ENCODE results near the gene CCAR1. TPM values are rescaled to one million over a fixed set of nuclear protein-coding genes. Genes with fewer than 3 reads are reported as not detected.

CCAR1 gene
- total and polyA plus RNA-seq, 4 donors: 18.6 to 65.0 (median 51.8) TPM

DNA sequence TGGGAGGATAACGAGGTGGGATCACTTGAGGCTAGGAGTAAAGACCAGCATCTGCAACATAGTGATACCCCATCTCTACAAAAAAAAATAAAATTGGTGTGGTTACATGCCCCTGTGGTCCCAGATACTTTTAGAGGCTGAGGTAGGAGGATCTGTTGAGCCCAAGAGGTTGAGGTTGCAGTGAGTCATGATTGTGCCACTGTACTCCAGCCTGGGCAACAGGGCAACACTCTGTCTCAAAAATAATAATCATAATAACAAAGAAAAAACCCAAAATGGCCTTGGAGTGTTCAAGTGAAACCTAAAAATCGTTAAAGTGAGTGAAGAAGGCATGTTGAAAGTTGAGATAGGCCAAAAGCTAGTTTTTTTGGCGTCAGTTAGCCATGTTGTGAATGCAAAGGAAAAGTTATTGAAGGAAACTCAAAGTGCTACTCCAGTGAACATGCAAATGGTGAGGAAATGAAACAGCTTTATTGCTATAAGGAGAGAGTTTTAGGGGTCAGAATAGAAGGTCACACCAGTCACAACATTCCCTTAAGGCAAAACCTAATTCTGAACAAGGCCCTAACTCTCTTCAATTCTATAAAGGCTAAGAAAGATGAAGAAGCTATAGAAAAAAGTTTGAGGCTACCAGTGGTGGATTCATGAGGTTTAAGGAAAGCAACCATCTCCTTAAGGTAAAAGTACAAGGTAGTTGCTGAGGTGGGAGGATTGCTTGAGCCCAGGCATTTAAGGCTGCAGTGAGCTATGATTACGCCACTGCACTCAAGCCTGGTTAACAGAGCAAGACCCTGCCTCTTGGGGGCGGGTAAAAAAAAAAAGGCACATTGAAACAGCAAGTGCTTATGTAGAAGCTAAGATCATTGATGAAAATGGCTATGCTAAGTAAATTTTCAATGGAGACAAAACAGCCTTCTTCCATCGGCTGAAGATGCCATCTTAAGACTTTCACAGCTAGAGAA, 60.9 kb downstream of the CCAR1 start:
- no peak for TF ChIP-seq CTCF (IDR thresholded peaks at IDR 0.05; ENCODE audit: control extremely low read depth, extremely low read depth)
- Histone ChIP-seq H3K9ac (ENCODE audit: insufficient read depth in 1 of 2, low read length in 2 of 2) (no peak overlapping the region), H3K9me3 (ENCODE audit: control insufficient read depth in 4 of 4, insufficient read depth in 3 of 4, low read length in 3 of 4) (no peaks in the 10 kb centered on the region), H3K4me3 (no peak overlapping the region), H3K36me3 (ENCODE audit: control insufficient read depth in 4 of 4, insufficient read depth in 4 of 4, low read length in 4 of 4) (peaks cover 21 to 39% (median 25%) of the 10 kb centered on the region in 4 donors), H3K27ac (ENCODE audit: low read depth in 1 of 2, low read length in 1 of 2) (no peak overlapping the region), H3K4me1 (ENCODE audit: control insufficient read depth in 5 of 5, insufficient read depth in 5 of 5, low read length in 5 of 5) (no peaks in the 10 kb centered on the region), H3K27me3 (ENCODE audit: control insufficient read depth in 3 of 3, insufficient read depth in 3 of 3, low read length in 2 of 3) (no peaks in the 10 kb centered on the region)
- 94 to 96% methylated on average over 6 of the region's 6 CpGs for WGBS, 2 donors
- DNase-seq (no peak), ATAC-seq (ENCODE audit: insufficient read depth, low FRiP score) (no peak)

DNA sequence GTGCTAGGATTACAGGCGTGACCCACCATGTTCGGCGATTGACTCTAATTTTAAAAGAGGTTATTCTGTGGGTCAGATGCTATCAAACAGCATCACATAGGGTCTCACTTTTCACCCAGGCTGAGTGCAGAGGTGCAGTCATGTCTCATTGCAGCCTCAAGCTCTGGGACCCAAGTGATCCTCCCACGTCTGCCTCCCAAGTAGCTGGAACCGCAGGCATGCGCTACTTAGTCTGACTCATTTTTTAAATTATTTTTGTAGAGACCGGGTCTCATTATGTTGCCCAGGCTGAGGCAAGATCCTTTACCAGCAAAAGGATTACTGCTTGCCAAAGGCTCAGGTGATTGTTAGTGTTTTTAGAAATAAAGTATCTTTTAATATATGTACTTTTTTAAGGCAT, 63.4 kb downstream of the CCAR1 start:
- Histone ChIP-seq H3K9ac (ENCODE audit: insufficient read depth in 1 of 2, low read length in 2 of 2) (no peak overlapping the region), H3K9me3 (ENCODE audit: control insufficient read depth in 4 of 4, insufficient read depth in 3 of 4, low read length in 3 of 4) (no peaks in the 10 kb centered on the region), H3K36me3 (ENCODE audit: control insufficient read depth in 4 of 4, insufficient read depth in 4 of 4, low read length in 4 of 4) (peaks cover 24 to 48% (median 29%) of the 10 kb centered on the region in 4 donors), H3K4me3 (no peak overlapping the region), H3K27me3 (ENCODE audit: control insufficient read depth in 3 of 3, insufficient read depth in 3 of 3, low read length in 2 of 3) (no peaks in the 10 kb centered on the region), H3K27ac (ENCODE audit: low read depth in 1 of 2, low read length in 1 of 2) (no peak overlapping the region), H3K4me1 (ENCODE audit: control insufficient read depth in 5 of 5, insufficient read depth in 5 of 5, low read length in 5 of 5) (no peaks in the 10 kb centered on the region)
- 97 to 98% methylated on average over 7 of the region's 7 CpGs for WGBS, 2 donors
- DNase-seq (no peak), ATAC-seq (ENCODE audit: insufficient read depth, low FRiP score) (no peak)
- TF ChIP-seq CTCF (IDR thresholded peaks at IDR 0.05; ENCODE audit: control extremely low read depth, extremely low read depth): no peak

GRCh38 chr10:68787813-68788212, 66.8 kb downstream of the CCAR1 start:
- H3K27me3 ChIP-seq (ENCODE audit: control insufficient read depth in 3 of 3, insufficient read depth in 3 of 3, low read length in 2 of 3): no peaks in the 10 kb centered on the region
- WGBS, 2 donors: 89 to 95% methylated on average over 3 of the region's 3 CpGs

More at GRCh38 chr10:68787813-68788212, 66.8 kb downstream of the CCAR1 start:
- no peak overlapping the region for H3K4me3 ChIP-seq
- H3K36me3 ChIP-seq (ENCODE audit: control insufficient read depth in 4 of 4, insufficient read depth in 4 of 4, low read length in 4 of 4): peaks cover 27 to 40% (median 32%) of the 10 kb centered on the region in 4 donors
- no peak overlapping the region for H3K9ac ChIP-seq (ENCODE audit: insufficient read depth in 1 of 2, low read length in 2 of 2)
- DNase-seq (no peak), ATAC-seq (ENCODE audit: insufficient read depth, low FRiP score) (no peak)
- no peaks in the 10 kb centered on the region for H3K4me1 ChIP-seq (ENCODE audit: control insufficient read depth in 5 of 5, insufficient read depth in 5 of 5, low read length in 5 of 5)
- no peaks in the 10 kb centered on the region for H3K9me3 ChIP-seq (ENCODE audit: control insufficient read depth in 4 of 4, insufficient read depth in 3 of 4, low read length in 3 of 4)
- TF ChIP-seq CTCF (IDR thresholded peaks at IDR 0.05; ENCODE audit: control extremely low read depth, extremely low read depth): no peak
- no peak overlapping the region for H3K27ac ChIP-seq (ENCODE audit: low read depth in 1 of 2, low read length in 1 of 2)

Data from lung (tissue), 12 donors.